Osteoblast (primary cell): ENCODE results near the gene KRT78. TPM values are rescaled to one million over a fixed set of nuclear protein-coding genes. Genes with fewer than 3 reads are reported as not detected.

Experiments
- DNase-seq: peaks from one replicate; pipeline ENCODE4 v3.0.0; 2011; ENCODE audit warnings: low spot score, mixed read lengths; ENCODE audit not compliant: insufficient read length; ENCODE audit errors: missing footprints
- H2AFZ ChIP-seq: 2 replicates; pipeline ENCODE4 v1.6.0; 2011; ENCODE audit warnings: mild to moderate bottlenecking, low read length
- H3K27ac ChIP-seq: 2 replicates; pipeline ENCODE4 v1.5.1; 2011; ENCODE audit warnings: mild to moderate bottlenecking, low read depth, low read length, moderate library complexity
- H3K27me3 ChIP-seq: 2 replicates; pipeline ENCODE4 v1.6.0; 2012; ENCODE audit warnings: mild to moderate bottlenecking, control low read depth, inconsistent platforms, low read length, moderate library complexity; ENCODE audit not compliant: insufficient read depth
- H3K36me3 ChIP-seq: 2 replicates; pipeline ENCODE4 v1.5.1; 2011; ENCODE audit warnings: mild to moderate bottlenecking, low read length, control low read depth, moderate library complexity; ENCODE audit not compliant: insufficient read depth
- H3K4me1 ChIP-seq: 2 replicates; pipeline ENCODE4 v1.5.1; 2011; ENCODE audit warnings: mild to moderate bottlenecking, low read length, control low read depth, moderate library complexity; ENCODE audit not compliant: insufficient read depth
- H3K4me2 ChIP-seq: 2 replicates; pipeline ENCODE4 v1.6.0; 2011; ENCODE audit warnings: mild to moderate bottlenecking, low read length; ENCODE audit not compliant: insufficient read depth
- H3K4me3 ChIP-seq: fragments of 200-600 bp; sonication (generic); 3 replicates; pipeline ENCODE4 v1.5.1; 2012; ENCODE audit warnings: mild to moderate bottlenecking, low read length, inconsistent platforms; ENCODE audit not compliant: insufficient read depth
- H3K79me2 ChIP-seq: 2 replicates; pipeline ENCODE4 v1.6.0; 2012; ENCODE audit warnings: mild to moderate bottlenecking, low read length, control low read depth, inconsistent platforms; ENCODE audit not compliant: insufficient read depth
- H3K9me3 ChIP-seq: 2 replicates; pipeline ENCODE4 v1.5.1; 2011; ENCODE audit warnings: low read depth, low read length, control low read depth
- H4K20me1 ChIP-seq: 2 replicates; pipeline ENCODE4 v1.6.0; 2012; ENCODE audit warnings: mild to moderate bottlenecking, low read length, control low read depth; ENCODE audit not compliant: insufficient read depth
- CTCF ChIP-seq: IDR thresholded peaks from 2 replicates; pipeline ENCODE4 v1.5.1; 2011; ENCODE audit warnings: mild to moderate bottlenecking, low read depth, low read length, moderate library complexity; ENCODE audit errors: extremely low read depth
- total RNA-seq: library from RNA; depleted of rRNA; stranded (reverse); fragments of >200 nt; gene quantifications from 2 replicates; pipeline ENCODE4 v1.2.3, GENCODE V29; 2012

Gene KRT78
- total RNA-seq, 1 donor, result not detected

GRCh38 chr12:52789637-52790426, 59.0 kb downstream of the KRT78 start:
- peak; percentile 61 for DNase-seq
- no peaks in the 10 kb centered on the region for H3K79me2 ChIP-seq
- TF ChIP-seq CTCF, result no peak
- H3K27ac ChIP-seq, result no peak overlapping the region
- peaks cover 54% of the 10 kb centered on the region for H3K27me3 ChIP-seq
- H3K4me2 ChIP-seq, result no peak overlapping the region
- H3K4me1 ChIP-seq, result no peaks in the 10 kb centered on the region
- no peaks in the 10 kb centered on the region for H3K9me3 ChIP-seq
- no peaks in the 10 kb centered on the region for H4K20me1 ChIP-seq
- no peaks in the 10 kb centered on the region for H3K36me3 ChIP-seq
- no peak overlapping the region for H2AFZ ChIP-seq
- H3K4me3 ChIP-seq, result no peak overlapping the region

- Histone ChIP-seq H3K36me3 (no peaks in the 10 kb centered on the region), H3K4me2 (no peak overlapping the region), H3K79me2 (no peaks in the 10 kb centered on the region), H3K4me3 (no peak overlapping the region), H3K27ac (no peak overlapping the region), H4K20me1 (no peaks in the 10 kb centered on the region), H3K9me3 (no peaks in the 10 kb centered on the region), H3K4me1 (no peaks in the 10 kb centered on the region), H2AFZ (no peak overlapping the region), H3K27me3 (peaks cover 57% of the 10 kb centered on the region)
- DNase-seq, result no peak
- no peak for TF ChIP-seq CTCF
These were observed 59.7 kb downstream of the KRT78 start for GRCh38 chr12:52788876-52789636.

- H3K4me3 ChIP-seq, result no peak overlapping the region
- H3K27ac ChIP-seq, result no peak overlapping the region
- no peaks in the 10 kb centered on the region for H3K36me3 ChIP-seq
- H3K27me3 ChIP-seq, result peaks cover 64% of the 10 kb centered on the region
- no peaks in the 10 kb centered on the region for H3K9me3 ChIP-seq
- DNase-seq, result no peak
- no peaks in the 10 kb centered on the region for H4K20me1 ChIP-seq
- TF ChIP-seq CTCF, result no peak
- H3K4me2 ChIP-seq, result no peak overlapping the region
- H3K4me1 ChIP-seq, result no peaks in the 10 kb centered on the region
- H3K79me2 ChIP-seq, result no peaks in the 10 kb centered on the region
- H2AFZ ChIP-seq, result no peak overlapping the region
These were observed 60.5 kb downstream of the KRT78 start for GRCh38 chr12:52788192-52788875.

Other genes with a start within 250 kb of the KRT78 start
- gene KRT72, start 247.5 kb downstream of the KRT78 start, total RNA-seq, result not detected in 2 replicates
- gene KRT73, start 230.4 kb downstream of the KRT78 start, total RNA-seq, result not detected in 2 replicates
- not detected in 2 replicates for gene KRT2, start 196.8 kb downstream of the KRT78 start, total RNA-seq
- not detected in 2 replicates for gene KRT1, start 168.6 kb downstream of the KRT78 start, total RNA-seq
- not detected in 2 replicates for gene KRT77, start 145.5 kb downstream of the KRT78 start, total RNA-seq
- not detected in 2 replicates for gene KRT76, start 71.6 kb downstream of the KRT78 start, total RNA-seq
- gene KRT3, start 52.9 kb downstream of the KRT78 start, total RNA-seq, result not detected in 2 replicates
- not detected in 2 replicates for gene KRT4, start 34.9 kb downstream of the KRT78 start, total RNA-seq
- not detected in 2 replicates for gene KRT79, start 14.7 kb downstream of the KRT78 start, total RNA-seq
- gene KRT8, start 56.1 kb upstream of the KRT78 start, total RNA-seq, result 2.9 and 5.1 TPM in 2 replicates
- gene KRT18, start 100.1 kb upstream of the KRT78 start, total RNA-seq, result 22.4 and 61.9 TPM in 2 replicates
- 1,135 and 1,332 TPM in 2 replicates for gene EIF4B, start 157.5 kb upstream of the KRT78 start, total RNA-seq
- 72.0 and 76.0 TPM in 2 replicates for gene TNS2, start 201.1 kb upstream of the KRT78 start, total RNA-seq
- gene SPRYD3, start 230.4 kb upstream of the KRT78 start, total RNA-seq, result 25.6 and 26.8 TPM in 2 replicates
- gene IGFBP6, start 248.7 kb upstream of the KRT78 start, total RNA-seq, result 431 and 577 TPM in 2 replicates